Raji (cell line): Measurements from ENCODE around the gene AKTIP.
A peak's percentile ranks its signal among the peaks of the same experiment; 100 is the strongest.

Experiments used
- POLR2A ChIP-seq: IDR thresholded peaks from 2 replicates; pipeline ENCODE4 v1.6.1; 2011; ENCODE audit warnings: low read depth, low read length, control low read depth; ENCODE audit not compliant: insufficient read depth

Gene AKTIP

DNA sequence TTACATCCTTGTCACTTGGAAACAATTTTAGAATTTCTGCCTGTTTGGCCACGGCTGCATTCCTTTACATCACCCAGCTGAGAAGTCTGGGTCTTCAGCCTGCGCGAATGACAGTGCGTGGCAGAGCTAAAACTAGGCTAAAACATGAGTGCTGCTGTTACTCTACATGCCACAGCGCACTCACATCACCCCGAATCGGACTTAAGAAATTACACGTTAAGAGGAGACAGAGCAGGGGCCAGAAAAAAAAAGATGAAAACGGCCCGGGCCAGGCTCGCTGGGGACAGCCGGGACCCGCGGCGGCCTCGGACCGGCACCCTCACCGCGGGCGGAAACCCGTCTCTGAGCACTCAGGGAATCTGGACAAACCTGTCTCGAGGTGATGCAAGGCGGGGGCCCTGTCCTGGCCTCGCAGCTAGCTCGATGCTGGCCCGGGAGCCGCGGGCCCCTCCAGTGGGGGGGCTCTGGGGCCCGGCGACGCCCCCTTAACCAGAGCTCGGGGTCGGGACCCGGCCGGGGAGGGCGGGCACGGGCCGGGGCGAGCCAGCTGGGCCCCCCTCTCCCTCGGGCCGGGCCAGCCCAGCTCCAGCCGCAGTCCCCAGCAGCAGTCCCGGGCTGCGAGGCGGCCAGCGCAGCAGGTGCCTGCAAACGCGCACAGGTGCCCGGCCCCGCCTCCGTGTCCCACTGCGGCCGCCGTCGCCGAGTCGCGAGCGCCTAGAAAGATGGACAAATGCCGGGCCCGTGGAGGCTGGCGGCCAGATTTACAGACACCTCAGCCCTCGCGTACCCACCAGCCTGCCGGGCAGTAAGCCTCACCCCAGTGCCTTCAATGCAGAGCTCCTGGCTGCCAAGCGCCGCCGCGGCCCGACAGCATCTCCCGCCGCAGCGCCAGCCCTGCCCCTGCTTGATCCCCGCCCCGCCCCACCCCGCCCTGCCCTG is at the start of gene AKTIP:
AKTIP (minus strand) TSS at position 879 of the 939 bp plus-strand sequence. CDS start 2,950 bp downstream, outside the sequence.
- peak; percentile 54; the same call in 1 of the 2 replicates for TF ChIP-seq POLR2A

DNA sequence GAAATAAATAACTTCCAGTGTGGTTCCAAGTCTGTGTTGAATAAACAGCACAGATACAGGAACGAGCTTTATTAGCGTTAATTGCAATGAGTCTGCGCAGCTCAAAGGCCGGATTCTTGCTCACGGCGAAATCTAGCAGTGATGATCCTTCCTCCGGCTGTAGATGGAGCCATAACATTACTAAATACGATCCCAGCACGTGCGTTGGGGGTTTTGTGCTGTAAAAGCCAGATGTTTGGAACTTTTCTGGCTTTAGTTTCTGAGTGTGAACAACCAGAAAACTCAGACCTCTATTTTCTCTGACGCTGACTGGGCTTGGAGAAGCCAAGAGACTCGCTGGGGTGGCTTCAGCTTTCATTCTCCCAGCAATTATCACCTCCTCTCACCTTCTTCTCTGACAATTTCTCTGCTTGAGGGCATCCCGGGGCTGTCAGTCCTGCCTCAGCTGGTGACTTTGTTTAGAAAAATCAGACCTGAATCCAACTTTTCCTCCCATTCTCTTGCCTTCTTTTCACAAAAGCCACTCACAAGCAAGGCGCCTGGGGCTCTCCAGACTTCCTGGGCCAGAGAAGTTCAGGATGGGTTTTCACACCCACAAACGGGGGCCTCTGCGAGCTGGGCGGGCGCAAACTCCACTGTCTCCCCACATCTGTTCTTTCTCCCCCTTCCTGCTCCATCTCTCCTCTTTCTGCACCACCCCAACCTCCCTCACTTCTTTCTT is 47.1 kb upstream of the AKTIP start:
- TF ChIP-seq POLR2A, result no peak

DNA sequence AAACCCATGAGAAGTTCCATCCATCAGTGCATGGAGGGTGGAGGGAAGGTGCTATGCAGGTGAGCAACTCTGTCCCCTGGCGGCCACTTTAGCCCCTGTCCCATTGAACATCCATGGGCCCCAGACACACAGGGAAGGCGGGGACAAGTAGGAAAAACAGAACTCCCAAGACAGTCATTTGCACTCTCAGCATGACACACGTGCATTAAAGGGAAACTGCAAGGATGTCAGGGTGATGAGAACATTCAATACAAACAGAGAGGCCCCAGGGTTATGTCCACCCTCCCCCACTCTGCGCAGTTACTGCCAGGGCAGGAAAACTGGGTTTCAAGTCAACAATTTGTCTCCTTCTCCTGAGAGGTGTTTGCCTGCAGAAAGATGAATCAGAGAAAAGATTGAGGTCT is 44.0 kb upstream of the AKTIP start:
- TF ChIP-seq POLR2A, result no peak

DNA sequence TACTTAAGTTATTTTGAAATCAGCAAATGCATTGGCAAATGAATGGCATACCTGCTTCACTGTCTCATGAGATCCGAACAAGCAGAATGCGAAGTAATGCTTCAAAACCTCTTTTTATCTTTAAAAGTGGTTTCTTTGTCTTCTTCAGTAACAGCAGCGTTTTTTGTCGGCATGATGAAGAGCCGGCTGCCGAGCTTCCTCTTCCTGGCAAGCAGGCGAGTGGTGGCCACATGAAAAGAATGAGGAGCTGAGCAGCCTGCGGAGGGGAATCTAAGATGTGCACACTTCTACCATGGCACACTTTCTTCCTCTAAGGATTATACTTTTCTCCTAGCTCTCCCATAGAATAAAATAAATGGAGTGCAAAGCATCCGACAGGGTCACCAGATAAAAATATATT is 42.4 kb upstream of the AKTIP start:
- TF ChIP-seq POLR2A, result no peak

DNA sequence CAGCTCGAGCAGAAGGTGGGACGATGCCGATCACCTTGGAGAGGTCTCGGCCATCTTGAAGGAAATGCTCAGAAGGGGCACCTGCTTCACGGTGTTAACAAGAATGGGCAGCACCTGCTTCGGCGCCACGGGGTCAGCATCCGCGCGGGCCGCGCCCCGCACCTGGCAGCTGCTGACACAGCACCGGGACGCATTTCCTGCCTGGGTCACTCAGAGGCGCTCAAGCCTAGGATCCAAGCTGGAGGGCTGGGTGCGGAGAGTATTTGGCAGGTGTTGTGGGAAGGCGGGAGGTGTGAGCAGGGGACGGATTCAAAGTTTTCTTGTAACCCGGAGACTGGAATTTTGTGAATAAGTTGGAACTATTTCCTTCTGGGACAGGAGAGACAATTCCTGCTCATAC is 39.3 kb upstream of the AKTIP start:
- no peak for TF ChIP-seq POLR2A

DNA sequence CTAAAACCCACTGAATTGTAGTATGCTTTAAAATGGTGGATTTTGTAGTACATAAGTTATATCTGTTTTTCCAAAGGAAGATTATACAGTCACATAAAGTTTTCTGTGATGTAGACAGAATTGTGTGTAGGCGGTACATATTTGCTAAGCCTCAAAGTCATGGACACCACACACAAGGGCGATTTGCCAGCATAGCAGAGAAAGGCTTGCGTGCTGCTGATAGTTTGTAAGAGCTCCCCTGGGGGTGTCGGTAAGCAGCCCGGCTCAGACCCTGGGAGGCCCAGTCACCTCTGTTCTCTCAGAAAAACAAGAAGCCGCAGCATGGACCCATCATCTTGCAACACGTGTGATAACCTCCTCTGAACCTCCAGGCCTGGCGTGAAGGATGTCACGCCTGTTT is 38.3 kb upstream of the AKTIP start:
- no peak for TF ChIP-seq POLR2A

DNA sequence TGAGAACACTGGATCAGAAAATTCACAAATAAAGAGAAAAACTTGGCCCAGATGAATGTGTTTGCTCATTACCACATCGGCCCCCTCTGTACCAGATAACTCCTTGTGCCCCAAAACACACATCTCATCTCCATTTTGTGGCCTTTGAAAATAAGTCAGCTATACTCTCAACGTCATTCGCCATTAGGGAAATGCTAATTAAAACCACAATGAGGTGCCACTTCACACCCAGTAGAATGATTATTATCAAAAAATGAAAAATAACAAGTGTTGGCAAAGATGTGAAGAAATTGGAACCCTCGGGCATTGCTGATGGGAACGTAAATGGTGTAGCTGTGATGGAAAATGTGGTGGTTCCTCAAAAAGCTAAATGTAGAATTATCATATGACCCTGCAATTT is 34.6 kb upstream of the AKTIP start:
- TF ChIP-seq POLR2A, result no peak

DNA sequence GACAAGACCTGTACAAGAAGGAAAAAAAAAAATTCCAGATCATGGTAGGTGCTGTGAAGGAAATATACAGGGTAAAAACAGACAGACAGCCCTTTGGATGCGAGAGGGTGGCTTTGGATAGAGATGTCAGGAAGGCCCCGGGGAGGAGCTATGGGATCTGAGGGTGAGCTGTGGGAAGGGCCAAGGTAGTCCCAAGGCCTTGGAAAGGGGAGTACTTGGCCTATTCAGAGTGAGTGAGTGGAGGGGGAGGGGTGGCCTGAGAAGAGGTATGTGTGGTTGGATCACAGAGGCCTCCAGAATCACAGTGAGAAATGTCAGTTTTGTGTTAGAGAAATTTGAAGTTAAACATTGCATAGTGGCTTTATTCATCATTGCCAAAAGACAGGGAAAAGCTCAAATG is 31.2 kb upstream of the AKTIP start:
- no peak for TF ChIP-seq POLR2A

DNA sequence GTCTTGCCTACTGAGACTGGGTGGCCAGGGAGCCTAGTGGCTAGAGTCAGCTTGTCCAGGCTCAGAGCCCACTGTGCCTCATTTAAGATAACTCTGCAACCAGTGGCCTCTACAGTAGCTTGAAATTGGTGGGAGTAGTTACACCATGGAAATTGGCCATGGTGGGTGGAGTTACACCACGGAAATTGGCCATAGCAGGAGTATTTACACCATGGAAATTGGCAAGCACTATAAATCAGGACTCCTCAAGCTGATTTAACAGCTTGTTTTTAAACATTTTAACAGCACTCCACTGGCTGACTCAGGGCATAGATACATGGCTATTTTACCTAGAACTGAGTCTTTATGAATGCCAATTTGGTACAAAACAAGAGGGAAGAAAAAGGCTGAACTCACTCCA is 27.7 kb upstream of the AKTIP start:
- no peak for TF ChIP-seq POLR2A

DNA sequence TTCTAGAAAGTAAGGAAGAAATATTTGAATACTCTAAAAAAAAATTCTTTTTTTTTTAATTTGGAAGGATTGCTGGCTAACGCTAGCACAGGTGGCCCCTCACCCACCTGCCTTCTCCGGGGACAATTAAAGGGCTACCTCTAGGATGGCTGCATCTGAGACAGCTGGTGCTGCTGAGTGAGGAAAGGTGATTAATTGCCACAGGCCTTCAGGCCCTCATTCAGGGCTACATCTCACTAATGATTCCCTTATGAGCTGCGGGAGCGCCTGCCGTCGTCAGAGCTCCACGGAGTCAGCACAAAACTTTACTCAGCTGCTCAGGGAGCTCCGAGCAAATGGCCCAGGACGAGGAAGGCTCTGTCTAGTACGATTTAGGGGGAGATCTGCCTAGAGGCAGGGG is 27.0 kb upstream of the AKTIP start:
- no peak for TF ChIP-seq POLR2A

DNA sequence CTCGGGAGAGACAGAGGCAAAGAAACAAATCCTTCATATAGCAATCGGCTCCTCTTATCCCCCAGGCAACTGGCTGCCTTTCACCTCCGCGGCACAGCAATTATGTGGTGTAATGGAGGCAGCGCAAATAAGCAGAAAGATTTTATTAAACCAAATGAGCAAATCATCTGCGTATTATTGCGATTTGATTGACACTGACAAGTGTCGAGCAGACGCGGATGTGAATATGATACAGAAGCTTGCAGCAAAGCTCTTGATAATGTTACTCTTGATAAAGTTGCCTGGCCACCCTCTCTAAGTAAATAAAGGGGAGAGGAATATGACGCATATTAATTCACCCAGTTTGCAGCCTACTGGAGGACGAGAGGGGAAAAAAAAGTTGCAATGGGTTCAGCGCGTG is 26.5 kb upstream of the AKTIP start:
- no peak for TF ChIP-seq POLR2A

DNA sequence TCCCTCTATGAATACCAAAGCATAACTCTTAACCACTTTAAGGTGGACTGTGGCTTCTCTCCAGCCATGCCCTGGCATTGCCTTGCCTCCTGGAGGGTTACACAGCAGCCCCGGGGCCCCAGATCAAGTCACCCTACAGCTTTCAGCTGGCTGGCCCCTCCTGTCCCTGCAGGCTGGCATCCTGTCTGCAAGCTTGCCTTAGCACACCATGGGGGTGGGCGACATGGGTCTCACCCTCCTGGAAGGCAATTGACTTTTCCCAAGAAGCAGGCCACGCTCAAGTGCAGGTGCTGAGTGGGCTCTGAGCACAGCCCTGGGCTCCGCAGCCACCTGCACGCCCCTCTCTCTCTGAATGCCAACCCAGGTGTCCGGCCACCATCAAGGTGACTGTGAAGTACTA is 25.8 kb upstream of the AKTIP start:
- TF ChIP-seq POLR2A, result no peak

DNA sequence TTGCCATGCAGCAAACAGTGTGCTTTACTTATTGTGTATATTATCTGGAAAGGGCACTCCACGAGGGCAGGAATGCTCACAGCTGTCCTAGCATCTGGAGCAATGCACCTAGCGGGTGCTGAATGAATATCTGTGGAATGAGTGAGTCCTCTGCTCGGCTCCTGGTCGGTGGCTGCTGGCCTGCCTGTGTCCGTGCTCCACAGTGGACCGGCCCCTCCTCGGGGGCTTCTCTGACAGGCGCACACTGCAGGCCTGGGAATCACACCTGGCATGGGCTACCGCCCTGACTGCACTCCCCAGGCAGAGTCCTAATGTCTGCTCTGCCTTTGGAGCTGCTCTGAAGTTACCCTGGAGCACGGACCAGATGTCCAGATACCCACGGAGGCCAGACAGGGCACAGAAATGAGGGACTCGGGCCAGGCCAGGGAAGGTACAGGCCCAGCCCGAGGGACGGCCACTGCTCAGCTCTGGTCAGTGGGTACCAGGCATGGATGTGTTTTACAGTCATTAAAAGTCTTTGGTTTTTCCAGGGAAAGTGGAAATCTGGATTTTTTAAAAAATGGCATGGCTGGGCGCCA is 21.1 kb upstream of the AKTIP start:
- TF ChIP-seq POLR2A, result no peak

DNA sequence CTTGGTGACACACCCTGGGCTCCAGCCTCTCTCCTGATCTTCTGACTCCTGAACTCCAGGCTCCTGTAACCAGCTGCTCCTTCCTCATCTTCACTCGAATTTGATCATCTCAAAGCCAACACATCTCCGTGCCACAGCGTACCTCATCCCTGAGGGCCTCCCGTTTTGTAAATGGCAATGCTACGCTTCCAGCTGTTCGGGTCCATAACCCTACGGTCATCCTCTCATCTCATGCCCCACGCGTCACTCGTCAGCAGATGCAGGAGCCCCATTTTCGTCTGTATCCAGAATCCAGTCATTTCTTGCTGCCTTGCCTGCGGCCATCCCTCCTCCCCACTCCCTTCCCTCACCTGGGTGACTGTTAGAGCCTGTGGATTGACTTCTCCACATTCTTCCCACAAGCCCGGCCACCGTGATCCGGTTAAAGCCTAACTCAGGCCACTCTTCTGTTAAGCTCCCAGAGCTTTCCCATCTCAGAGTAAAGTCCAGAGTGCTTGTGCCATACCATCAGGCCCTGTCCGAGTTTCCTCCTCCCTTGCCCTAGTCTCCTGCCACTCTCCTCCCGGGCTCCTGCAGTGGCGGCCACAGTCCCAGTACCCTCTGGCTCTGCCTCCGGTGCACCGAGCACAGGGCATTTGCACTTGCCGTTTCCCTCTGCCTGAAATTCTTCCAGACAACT is 20.3 kb upstream of the AKTIP start:
- no peak for TF ChIP-seq POLR2A

DNA sequence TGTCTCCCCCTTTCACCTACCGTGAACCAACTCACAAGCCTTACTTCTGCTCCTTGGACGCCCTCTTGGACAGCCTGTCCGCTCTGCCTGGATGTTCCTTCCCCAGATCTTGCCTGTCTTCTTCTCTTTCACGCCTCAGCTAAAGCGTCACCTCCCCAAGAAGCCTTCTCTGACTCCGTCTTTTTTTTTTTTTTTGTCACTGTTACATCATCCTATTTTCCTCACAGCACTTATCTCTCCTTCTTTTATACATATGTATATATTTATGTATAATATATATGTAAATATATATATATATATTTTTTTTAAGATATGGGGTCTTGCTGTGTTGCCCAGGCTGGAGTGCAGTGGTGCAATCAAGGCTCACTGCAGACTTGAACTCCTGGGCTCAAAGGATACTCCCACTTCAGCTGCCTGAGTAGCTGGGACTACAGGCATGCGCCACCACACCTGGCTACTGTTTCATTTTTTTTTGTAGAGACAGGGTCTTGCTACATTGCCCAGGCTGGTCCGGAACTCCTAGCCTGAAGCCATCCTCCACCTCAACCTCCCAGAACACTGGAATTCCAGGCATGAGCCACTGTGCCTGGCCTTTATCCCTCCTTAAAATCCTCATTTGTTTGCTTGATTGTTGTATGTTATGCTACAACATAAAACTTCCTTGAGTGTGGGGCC is 16.5 kb upstream of the AKTIP start:
- TF ChIP-seq POLR2A, result no peak
